ELR (cell line): ENCODE data around the gene TBCK.
A peak's percentile ranks its signal among the peaks of the same experiment; 100 is the strongest.
"Not testable (repeated sequence)": the region's sequence is repeated elsewhere in the genome, so short reads cannot be mapped to it uniquely, and the experiment has no call there.

Experiments used
- DNase-seq: peaks from one replicate; pipeline ENCODE4 v3.0.0-alpha.2; 2015; ENCODE audit warnings: low read depth

TBCK gene

DNA sequence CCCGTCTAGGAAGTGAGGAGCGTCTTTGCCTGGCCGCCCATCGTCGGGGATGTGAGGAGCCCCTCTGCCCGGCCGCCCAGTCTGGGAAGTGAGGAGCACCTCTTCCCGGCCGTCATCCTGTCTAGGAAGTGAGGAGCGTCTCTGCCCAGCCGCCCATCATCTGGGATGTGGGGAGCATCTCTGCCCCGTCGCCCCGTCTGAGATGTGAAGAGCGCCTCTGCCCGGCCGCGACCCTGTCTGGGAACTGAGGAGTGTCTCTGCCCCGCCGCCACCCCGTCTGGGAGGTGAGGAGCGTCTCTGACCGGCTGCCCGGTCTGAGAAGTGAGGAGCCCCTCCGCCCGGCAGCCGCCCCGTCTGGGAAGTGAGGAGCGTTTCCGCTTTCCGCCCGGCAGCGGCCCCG, 5.2 kb upstream of the TBCK start:
- not testable (repeated sequence) for DNase-seq

DNA sequence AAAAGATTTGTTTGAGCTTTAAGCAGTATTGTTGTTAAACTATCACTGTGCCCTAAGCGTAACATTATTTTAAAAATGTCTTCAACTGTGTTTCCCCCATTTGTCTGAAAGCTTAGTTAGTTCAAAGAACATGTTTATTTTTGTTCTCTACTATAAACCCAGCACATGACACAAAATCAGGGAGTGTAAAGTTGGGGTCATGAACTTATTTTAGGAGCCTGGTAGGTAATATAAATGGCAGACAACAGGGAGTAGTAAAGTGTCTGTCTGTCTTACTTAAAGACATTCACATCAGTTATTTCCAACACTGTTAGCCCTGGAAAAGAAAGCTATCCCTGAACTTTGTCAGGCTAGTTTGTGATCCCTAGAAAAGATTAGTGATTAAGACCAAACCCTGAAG, 4.2 kb upstream of the TBCK start:
- no peak for DNase-seq

GRCh38 chr4:106318511-106318910, 2.5 kb upstream of the TBCK start:
- DNase-seq = no peak

- DNase-seq = no peak
These were observed 1.8 kb upstream of the TBCK start for GRCh38 chr4:106317815-106318214.

GRCh38 chr4:106316773-106317409, 882 bp upstream of the TBCK start:
- DNase-seq = no peak

DNA sequence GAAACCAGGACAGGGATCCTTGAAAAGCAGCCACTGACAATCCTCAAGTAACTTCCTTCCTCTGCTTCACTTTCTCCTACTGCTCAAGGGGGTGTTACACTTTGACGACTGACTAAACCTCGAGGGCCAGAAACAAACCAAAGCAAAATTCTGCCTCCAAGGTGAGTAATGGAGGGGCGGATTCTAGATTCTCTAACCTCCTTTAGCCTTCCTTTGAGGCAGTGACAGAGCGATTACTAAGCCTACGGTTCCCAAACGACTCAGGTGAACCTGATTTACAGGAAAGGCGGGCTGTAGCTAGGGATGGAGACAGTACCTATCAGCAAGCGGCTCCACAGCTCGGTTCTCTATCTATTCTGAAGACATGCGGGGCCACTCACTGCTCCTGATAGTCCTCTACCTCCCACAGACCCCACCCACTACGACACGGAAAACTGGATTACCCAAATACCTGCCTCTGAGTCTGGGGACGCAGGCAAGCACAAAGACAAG, 487 bp downstream of the TBCK start:
- DNase-seq = peak; percentile 83

GRCh38 chr4:106314960-106315359, 1.0 kb downstream of the TBCK start:
- DNase-seq = no peak

DNA sequence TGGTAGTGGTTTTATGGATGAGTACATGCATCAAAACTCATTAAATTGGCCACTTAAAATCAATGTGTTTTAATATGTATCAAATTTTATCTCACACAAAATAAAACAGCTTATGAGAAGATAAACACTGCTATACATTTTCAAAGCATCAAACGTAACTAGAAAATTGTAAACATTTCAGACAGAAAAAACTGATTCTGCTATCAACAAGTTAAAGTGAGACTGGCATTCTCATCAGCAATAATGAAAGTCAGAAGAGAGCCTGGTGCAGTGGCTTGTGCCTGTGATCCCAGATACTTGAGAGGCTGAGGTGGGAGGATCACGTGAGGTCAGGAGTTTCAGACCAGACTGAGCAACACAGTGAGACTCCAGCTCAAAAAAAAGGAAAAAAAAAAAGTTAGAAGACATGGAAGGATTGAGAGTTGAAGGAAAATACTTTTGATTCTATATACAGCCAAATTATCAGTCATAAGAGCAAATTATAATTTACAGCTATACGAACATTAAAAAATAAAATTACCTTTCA, 2.9 kb downstream of the TBCK start:
- DNase-seq = no peak

GRCh38 chr4:106312377-106312776, 3.6 kb downstream of the TBCK start:
- no peak for DNase-seq

DNA sequence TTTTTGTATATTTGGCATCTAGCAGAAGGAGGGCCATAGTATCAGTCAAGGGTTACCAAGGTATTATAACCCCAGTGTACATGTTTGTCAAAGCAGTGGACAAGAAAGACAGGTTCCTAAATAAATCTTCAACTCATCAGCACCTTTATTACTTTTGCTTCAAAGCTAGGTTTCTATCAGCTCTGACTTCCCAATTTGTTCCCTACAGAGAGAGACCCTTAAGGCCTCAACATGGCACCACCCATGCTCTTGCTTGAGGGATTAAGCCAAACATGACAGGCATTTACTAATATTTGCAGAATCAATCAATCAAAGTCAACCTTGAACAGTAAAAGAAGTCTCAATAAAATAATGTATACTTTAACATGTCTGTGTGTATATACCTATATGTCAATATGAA, 9.4 kb downstream of the TBCK start:
- no peak for DNase-seq

DNA sequence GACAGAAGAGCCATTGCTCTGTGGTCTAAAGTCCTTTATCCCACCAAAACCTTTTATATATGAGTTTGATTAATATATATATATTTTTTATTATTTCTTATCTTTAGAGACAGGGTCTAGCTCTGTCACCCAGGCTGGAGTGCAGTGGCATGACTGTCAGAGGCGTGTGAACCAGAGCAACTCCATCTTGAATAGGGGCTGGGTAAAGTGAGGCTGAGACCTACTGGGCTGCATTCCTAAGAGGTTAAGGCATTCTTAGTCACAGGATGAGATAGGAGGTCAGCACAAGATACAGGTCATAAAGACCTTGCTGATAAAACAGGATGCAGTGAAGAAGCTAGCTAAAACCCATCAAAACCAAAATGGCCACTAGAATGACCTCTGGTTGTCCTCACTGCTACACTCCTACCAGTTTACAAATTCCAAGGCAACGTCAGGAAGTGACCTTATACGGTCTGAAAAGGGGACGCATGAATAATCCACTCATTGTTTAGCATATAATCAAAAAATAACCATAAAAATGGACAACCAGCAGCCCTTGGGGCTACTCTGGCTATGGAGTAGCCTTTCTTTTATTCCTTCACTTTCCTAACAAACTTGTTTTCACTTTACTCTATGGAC, 10.5 kb downstream of the TBCK start:
- DNase-seq = no peak

DNA sequence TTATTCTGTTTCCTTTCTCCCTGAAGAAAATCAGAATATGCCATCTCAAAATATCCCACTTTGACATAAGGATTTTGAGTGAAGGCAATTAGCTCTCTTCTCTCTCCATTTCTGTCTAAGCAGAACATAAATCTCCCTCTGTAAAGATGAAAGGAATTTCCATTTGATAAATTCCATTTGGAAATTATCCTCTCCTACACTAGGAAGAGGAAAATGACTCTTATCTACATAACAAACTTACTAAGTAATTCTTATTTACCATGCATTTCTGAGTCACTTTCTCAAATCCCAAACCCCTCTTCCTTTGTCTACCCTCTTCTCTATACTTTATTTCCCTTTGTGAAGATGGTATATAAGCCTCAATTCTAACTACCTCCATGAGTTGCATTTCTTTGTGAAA, 11.4 kb downstream of the TBCK start:
- no peak for DNase-seq

- no peak for DNase-seq
These were observed 12.3 kb downstream of the TBCK start for GRCh38 chr4:106303548-106304281.

DNA sequence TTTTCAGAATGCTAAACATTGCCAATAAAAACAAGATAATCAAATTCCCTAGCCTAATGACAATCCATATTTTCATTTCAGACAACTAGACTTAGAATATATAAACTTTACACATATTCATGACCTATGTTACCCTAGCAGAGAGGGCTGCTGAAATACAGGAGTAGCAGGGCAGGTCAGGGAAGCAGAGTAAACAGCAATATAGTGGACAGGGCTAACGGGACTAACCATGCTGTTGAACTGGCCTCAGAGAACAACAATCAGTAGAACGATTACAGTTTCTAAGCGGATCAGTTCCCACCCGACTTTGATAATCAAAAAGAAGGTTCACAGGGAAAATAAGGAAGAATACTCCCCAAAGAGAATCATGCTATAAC, 14.0 kb downstream of the TBCK start:
- DNase-seq = no peak

DNA sequence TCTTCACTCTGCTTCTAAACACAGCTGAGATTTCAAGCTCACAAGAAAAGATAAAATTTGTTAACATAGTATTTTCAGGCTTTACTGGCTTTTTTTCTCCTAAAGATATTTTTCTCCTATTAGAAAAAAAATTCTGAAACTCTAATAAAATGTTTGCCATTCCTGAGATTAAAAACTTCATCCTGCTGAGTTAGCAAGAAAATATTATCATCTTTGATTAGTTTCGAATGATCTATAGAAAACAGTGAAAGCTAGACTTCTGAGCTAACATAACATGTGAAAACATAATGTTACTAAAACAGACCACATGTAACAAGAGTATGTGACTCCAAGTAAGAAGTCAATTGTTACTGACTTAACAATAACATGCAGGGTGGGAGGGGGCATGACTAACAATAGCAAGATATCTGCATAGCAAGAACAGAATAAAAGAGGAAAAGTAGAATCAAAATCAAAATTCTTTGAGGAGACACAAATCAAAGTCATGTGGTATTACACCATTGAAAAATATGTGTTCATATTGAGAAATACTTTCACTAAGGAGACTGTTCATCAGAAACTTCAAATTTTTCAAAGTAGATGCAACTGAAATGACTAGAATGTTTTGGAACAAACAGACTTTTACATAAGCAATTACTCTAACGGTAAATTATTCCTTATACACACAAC, 14.5 kb downstream of the TBCK start:
- DNase-seq = no peak

DNA sequence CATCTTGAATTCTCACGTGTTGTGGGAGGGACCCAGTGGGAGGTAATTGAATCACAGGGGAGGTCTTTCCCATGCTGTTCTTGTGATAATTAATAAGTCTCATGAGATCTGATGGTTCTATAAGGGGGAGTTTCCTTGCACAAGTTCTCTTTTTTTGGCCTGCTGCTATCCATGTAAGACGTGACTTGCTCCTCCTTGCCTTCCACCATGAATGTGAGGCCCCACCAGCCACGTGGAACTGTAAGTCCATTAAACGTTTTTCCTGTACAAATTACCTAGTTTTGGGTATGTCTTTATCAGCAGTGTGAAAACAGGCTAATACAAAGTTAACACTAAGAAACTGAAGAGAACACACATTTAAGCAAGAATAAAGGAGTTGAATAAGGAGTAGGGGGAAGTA, 16.0 kb downstream of the TBCK start:
- no peak for DNase-seq

GRCh38 chr4:106297245-106298035, 18.6 kb downstream of the TBCK start:
- DNase-seq = no peak

- no peak for DNase-seq
These were observed 21.9 kb downstream of the TBCK start for GRCh38 chr4:106294062-106294461.

DNA sequence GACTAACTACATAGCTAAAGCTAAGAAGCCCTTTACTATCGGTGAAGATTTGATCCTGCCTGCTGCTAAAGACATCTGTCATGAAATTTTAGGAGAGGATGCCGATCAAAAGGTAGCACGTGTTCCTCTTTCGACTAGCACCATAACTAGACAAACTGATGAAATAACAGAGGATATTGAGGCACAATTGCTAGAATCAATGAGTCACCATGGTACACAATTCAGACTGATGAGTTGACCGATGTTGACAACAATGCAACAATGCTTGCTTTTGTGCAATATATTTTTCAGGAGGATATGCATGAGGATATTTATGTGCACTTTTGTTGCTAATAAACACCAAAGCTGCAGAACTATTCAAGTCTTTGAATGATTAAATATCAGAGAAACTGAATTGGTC, 24.3 kb downstream of the TBCK start:
- DNase-seq = peak; percentile 41

- no peak for DNase-seq
These were observed 26.3 kb downstream of the TBCK start for GRCh38 chr4:106289737-106290136.

GRCh38 chr4:106287353-106287969, 28.5 kb downstream of the TBCK start:
- peak; percentile 88 for DNase-seq
